ENCODE results near the gene FBXL17.
A peak's percentile ranks its signal among the peaks of the same experiment; 100 is the strongest.

Gene FBXL17

DNA sequence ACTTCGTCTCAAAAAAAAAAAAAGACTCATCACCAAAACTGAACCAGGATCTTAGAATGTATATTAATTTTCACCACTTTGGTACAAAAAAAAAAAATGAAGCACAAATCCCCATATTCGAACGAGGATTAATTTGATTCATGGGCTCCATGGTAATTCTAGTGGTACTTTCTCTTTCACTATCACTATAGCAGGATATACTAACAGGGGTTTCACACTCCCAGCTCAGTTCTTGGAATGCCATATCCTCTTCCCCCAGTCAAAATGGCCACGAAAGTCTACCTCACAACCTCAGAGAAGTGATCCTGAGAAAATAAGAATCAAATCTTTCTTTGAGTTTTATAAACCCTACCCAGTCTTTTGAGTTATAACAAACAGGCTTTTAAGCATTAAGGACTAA is 235.7 kb downstream of the FBXL17 start:
- no peak for DNase-seq (ENCODE audit: low read depth)
- H3K4me3 ChIP-seq (ENCODE audit: control insufficient read depth, low read depth, low read length) = no peak overlapping the region
- no peak for TF ChIP-seq CTCF (IDR thresholded peaks at IDR 0.05; ENCODE audit: control insufficient read depth, insufficient read depth, low read depth, low read length, missing control alignments)

DNA sequence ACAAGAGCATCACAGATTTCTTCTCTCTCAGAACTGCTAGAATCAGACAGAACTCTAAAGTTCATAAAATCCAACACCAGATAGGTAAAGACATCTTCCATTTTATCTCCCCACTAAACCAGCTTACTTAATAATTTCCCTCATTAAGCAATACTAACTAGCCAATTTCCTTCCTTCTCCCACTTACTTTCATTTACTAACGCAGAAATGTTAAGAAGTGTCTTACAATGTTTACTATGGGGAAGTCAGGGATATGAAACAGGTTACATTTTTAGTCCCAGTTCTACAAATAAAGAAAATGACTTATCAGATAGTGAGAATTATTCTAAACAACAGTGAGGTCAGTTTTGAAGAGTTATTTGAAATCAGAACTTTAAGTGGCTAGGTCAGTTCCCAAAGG is 236.5 kb downstream of the FBXL17 start:
- no peak for TF ChIP-seq CTCF (IDR thresholded peaks at IDR 0.05; ENCODE audit: control insufficient read depth, insufficient read depth, low read depth, low read length, missing control alignments)
- no peak overlapping the region for H3K4me3 ChIP-seq (ENCODE audit: control insufficient read depth, low read depth, low read length)
- no peak for DNase-seq (ENCODE audit: low read depth)

GRCh38 chr5:108144332-108144731 is 237.6 kb downstream of the FBXL17 start:
- no peak overlapping the region for H3K4me3 ChIP-seq (ENCODE audit: control insufficient read depth, low read depth, low read length)
- TF ChIP-seq CTCF (IDR thresholded peaks at IDR 0.05; ENCODE audit: control insufficient read depth, insufficient read depth, low read depth, low read length, missing control alignments) = no peak
- no peak for DNase-seq (ENCODE audit: low read depth)

- peak; percentile 11 for DNase-seq (ENCODE audit: low read depth)
- TF ChIP-seq CTCF (IDR thresholded peaks at IDR 0.05; ENCODE audit: control insufficient read depth, insufficient read depth, low read depth, low read length, missing control alignments) = no peak
- H3K4me3 ChIP-seq (ENCODE audit: control insufficient read depth, low read depth, low read length) = no peak overlapping the region
Observed at GRCh38 chr5:108143581-108143980, 238.3 kb downstream of the FBXL17 start.

DNA sequence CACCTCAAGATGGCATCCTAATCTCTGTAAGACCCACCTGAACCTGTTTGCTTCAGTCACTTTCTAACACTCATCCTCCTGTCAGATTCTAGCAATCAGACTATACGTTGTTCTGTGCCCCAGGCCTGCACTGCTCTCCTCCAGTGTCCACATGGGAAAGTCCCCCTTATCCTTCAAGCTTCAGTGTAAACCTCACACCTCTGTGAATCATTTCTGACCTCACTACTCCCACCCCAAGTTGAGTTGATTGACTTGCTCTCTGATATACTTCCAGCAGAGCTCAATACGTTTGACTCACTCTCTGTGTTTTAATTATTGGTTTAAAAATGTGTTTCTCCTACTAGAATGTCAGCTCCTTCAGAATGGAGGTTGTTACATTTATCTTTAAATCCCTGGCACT is 240.2 kb downstream of the FBXL17 start:
- H3K4me3 ChIP-seq (ENCODE audit: control insufficient read depth, low read depth, low read length) = no peak overlapping the region
- DNase-seq (ENCODE audit: low read depth) = no peak
- TF ChIP-seq CTCF (IDR thresholded peaks at IDR 0.05; ENCODE audit: control insufficient read depth, insufficient read depth, low read depth, low read length, missing control alignments) = no peak

- H3K4me3 ChIP-seq (ENCODE audit: control insufficient read depth, low read depth, low read length) = no peak overlapping the region
- no peak for DNase-seq (ENCODE audit: low read depth)
- no peak for TF ChIP-seq CTCF (IDR thresholded peaks at IDR 0.05; ENCODE audit: control insufficient read depth, insufficient read depth, low read depth, low read length, missing control alignments)
Observed at GRCh38 chr5:108136493-108136892, 245.4 kb downstream of the FBXL17 start.

DNA sequence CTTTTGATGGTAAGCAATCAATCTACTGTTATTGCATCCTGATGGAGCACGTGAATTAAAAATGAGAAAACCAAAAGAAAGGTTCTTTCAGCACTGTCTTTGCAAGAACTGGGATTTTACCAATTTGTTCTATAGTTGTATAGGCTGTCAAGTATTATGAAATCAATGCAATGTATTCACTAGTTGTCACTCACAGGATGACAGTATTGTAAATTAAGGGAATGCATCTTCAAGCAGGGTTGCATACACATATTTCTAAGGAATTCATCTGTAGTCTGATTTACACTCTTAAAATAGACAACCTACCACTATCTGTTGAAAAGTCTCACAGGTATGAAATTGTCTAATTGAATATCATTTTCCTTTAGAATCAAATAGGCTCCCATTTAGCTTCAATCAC is 252.8 kb downstream of the FBXL17 start:
- no peak for TF ChIP-seq CTCF (IDR thresholded peaks at IDR 0.05; ENCODE audit: control insufficient read depth, insufficient read depth, low read depth, low read length, missing control alignments)
- no peak for DNase-seq (ENCODE audit: low read depth)
- no peak overlapping the region for H3K4me3 ChIP-seq (ENCODE audit: control insufficient read depth, low read depth, low read length)

All from AG09309 (cell line).